OCI-LY3 (cell line): ENCODE data around the gene RPGR.

Source experiments
- CTCF ChIP-seq: fragments of 200-600, 300-600 bp; sonication (generic); IDR thresholded peaks from 2 replicates; pipeline ENCODE4 v1.5.1; 2014; ENCODE audit warnings: antibody characterized with exemption, low read length, low read depth
- EZH2phosphoT487 ChIP-seq: fragments of 200-600 bp; shearing (Covaris generic); IDR thresholded peaks from 2 replicates; pipeline ENCODE4 v1.6.1; 2018; ENCODE audit warnings: antibody characterized with exemption, mixed run types, low read depth

- TF ChIP-seq EZH2phosphoT487 (no peak), CTCF (no peak)
Observed at GRCh38 chrX:38268011-38268410, 59.3 kb downstream of the RPGR start.
